Measurements from ENCODE around the gene SNPH. TPM values are rescaled to one million over a fixed set of nuclear protein-coding genes. Genes with fewer than 3 reads are reported as not detected.

Gene SNPH
- total RNA-seq, 4 donors from 2014 or later: 9.3 to 16.2 (median 13.6) TPM

- Histone ChIP-seq H3K27ac (no peak overlapping the region), H3K9me3 (no peaks in the 10 kb centered on the region), H3K36me3 (no peaks in the 10 kb centered on the region), H3K27me3 (no peaks in the 10 kb centered on the region), H3K4me3 (replicated peaks in 1 of 3) (no peak overlapping the region), H3K4me1 (no peaks in the 10 kb centered on the region)
- TF ChIP-seq CTCF (IDR thresholded peaks at IDR 0.05): no peak
- TF ChIP-seq POLR2A (IDR thresholded peaks at IDR 0.05): no peak
- intact Hi-C loops (cut with DNase I): no loop called here
- DNase-seq: no peak
- 89 to 94% methylated on average over 9 to 11 of the region's 11 CpGs for WGBS, 2 donors
These were observed 21.9 kb downstream of the SNPH start for GRCh38 chr20:1287787-1288569.

GRCh38 chr20:1291191-1291741, 25.2 kb downstream of the SNPH start:
- WGBS, 2 donors: 67 to 79% methylated on average over 5 of the region's 5 CpGs
- no peak for DNase-seq
- no peaks in the 10 kb centered on the region for H3K4me1 ChIP-seq
- no peak overlapping the region for H3K4me3 ChIP-seq (replicated peaks in 1 of 3)
- no peaks in the 10 kb centered on the region for H3K9me3 ChIP-seq
- TF ChIP-seq POLR2A (IDR thresholded peaks at IDR 0.05) (no peak), CTCF (IDR thresholded peaks at IDR 0.05) (no peak)
- no peaks in the 10 kb centered on the region for H3K27me3 ChIP-seq
- intact Hi-C loops (cut with DNase I): no loop called here
- no peaks in the 10 kb centered on the region for H3K36me3 ChIP-seq
- H3K27ac ChIP-seq: no peak overlapping the region

- Histone ChIP-seq H3K4me1 (no peaks in the 10 kb centered on the region), H3K27ac (no peak overlapping the region), H3K36me3 (no peaks in the 10 kb centered on the region), H3K27me3 (no peaks in the 10 kb centered on the region), H3K4me3 (replicated peaks in 1 of 3) (no peak overlapping the region), H3K9me3 (no peaks in the 10 kb centered on the region)
- intact Hi-C loops (cut with DNase I): no loop called here
- TF ChIP-seq POLR2A (IDR thresholded peaks at IDR 0.05): no peak
- TF ChIP-seq CTCF (IDR thresholded peaks at IDR 0.05): no peak
- 100% methylated on average over 1 of the region's 1 CpG for WGBS, 2 donors
- DNase-seq: no peak
These were observed 26.5 kb downstream of the SNPH start for GRCh38 chr20:1292620-1293019.

- WGBS, 2 donors: 86 to 88% methylated on average over 4 to 6 of the region's 6 CpGs
- no peak for TF ChIP-seq POLR2A (IDR thresholded peaks at IDR 0.05)
- no peaks in the 10 kb centered on the region for H3K27me3 ChIP-seq
These were observed 27.7 kb downstream of the SNPH start for GRCh38 chr20:1293641-1294379.

GRCh38 chr20:1294497-1294896, 28.4 kb downstream of the SNPH start:
- Histone ChIP-seq H3K36me3 (no peaks in the 10 kb centered on the region), H3K27me3 (no peaks in the 10 kb centered on the region), H3K27ac (no peak overlapping the region), H3K4me1 (peaks cover 0 to 7% of the 10 kb centered on the region in 2 donors), H3K4me3 (replicated peaks in 1 of 3) (no peak overlapping the region), H3K9me3 (no peaks in the 10 kb centered on the region)
- intact Hi-C loops (cut with DNase I): no loop called here
- no peak for DNase-seq
- TF ChIP-seq POLR2A (IDR thresholded peaks at IDR 0.05) (no peak), CTCF (IDR thresholded peaks at IDR 0.05) (no peak)
- WGBS, 2 donors: 100% methylated on average over 4 of the region's 8 CpGs; no CpG with 5 or more reads in 1 of the 2 donors

More at GRCh38 chr20:1293641-1294379, 27.7 kb downstream of the SNPH start:
- Histone ChIP-seq H3K36me3 (no peaks in the 10 kb centered on the region), H3K4me1 (peaks cover 0 to under 1% of the 10 kb centered on the region in 2 donors), H3K9me3 (no peaks in the 10 kb centered on the region), H3K4me3 (replicated peaks in 1 of 3) (no peak overlapping the region), H3K27ac (no peak overlapping the region)
- intact Hi-C loops (cut with DNase I): no loop called here
- DNase-seq: no peak
